Astrocyte (in vitro differentiated cells and primary cell): Measurements from ENCODE around the gene RAB26.
"Not testable (repeated sequence)": the region's sequence is repeated elsewhere in the genome, so short reads cannot be mapped to it uniquely, and the experiment has no call there.

Source experiments
- CTCF ChIP-seq: IDR thresholded peaks from 2 replicates; pipeline ENCODE4 v1.5.1; 2011; ENCODE audit warnings: low read depth, mild to moderate bottlenecking, inconsistent platforms, low read length, moderate library complexity; ENCODE audit not compliant: insufficient read depth
- EZH2 ChIP-seq: IDR thresholded peaks from 2 replicates; pipeline ENCODE4 v1.6.1; 2012; ENCODE audit warnings: mild to moderate bottlenecking, low read length, inconsistent platforms; ENCODE audit not compliant: insufficient read depth

GRCh38 chr16:2114225-2114624 is 34.2 kb upstream of the RAB26 start:
- TF ChIP-seq CTCF, EZH2: not testable (repeated sequence)
